HT1080 (cell line): ENCODE results near the gene VEGFC. TPM values are rescaled to one million over a fixed set of nuclear protein-coding genes. Genes with fewer than 3 reads are reported as not detected.

Experiments used
- DNase-seq: peaks from one replicate; pipeline ENCODE4 v3.0.0-alpha.2; 2015; ENCODE audit warnings: low read depth
- total RNA-seq: library from RNA; depleted of rRNA; stranded (reverse); fragments of >200 nt; shearing (Covaris generic); gene quantifications from 2 replicates; pipeline ENCODE4 v1.2.3, GENCODE V29; 2014

Gene VEGFC
- total RNA-seq, 1 experiment from 2014 or later = 51.2 TPM

GRCh38 chr4:176708771-176709311 lies 83.9 kb downstream of the VEGFC start:
- peak; percentile 17 for DNase-seq

GRCh38 chr4:176690716-176691115 lies 102.0 kb downstream of the VEGFC start:
- DNase-seq = no peak

GRCh38 chr4:176680668-176681180 lies 112.0 kb downstream of the VEGFC start:
- DNase-seq = no peak

DNA sequence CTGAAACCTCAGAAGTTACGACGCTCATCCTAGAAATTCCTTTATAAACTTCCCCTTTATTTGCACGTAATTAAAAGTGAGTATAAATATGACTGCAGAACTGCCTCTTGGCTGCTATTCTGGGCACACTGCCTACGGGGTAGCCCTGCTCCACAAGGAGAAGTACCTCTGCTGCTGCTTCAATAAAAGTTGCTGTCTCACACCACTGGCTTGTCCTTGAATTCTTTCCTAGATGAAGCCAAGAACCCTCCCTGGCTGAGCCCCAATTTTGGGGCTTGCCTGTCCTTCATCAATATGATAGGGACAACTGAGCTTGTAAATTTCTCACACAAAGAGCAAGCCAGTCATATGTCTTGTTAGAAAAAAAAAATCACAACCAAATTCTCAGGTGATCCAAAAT lies 115.8 kb downstream of the VEGFC start:
- DNase-seq = no peak

DNA sequence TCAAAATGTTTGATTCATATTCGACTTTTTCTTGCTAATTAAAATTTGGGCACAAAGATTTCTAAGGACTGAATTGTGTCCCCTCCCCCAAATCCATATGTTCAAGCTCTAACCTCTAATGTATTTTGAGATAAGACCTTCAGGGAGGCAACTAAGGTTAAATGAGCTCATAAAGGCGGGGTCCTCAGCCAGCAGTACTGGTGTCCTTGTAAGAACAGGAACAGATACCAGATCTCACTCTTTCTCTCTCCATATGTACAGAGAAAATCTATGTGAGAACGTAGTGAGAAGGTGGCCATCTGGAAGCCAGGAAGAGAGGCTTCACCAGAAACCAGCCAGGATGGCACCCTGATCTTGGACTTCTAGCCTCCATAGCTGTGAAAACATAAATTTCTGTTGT lies 116.9 kb downstream of the VEGFC start:
- no peak for DNase-seq

DNA sequence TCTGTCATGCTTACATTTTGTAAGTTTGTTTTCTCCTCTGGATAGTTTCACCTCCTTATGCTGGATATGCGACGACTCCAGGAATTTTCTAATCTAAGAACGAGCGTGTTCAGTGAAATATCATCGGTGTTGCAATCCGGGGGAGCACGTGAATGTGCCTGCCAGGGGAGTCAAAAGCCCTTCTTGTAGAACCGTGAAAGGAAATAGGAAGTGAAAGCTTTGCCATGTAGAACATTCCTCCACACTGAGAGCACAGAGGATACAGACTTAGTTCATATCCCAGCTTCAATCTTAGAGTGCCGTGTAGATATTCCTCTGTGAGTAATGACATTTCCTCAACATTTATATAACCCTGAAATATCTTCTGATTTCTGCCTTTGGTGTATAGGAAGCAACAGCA lies 121.2 kb downstream of the VEGFC start:
- no peak for DNase-seq

DNA sequence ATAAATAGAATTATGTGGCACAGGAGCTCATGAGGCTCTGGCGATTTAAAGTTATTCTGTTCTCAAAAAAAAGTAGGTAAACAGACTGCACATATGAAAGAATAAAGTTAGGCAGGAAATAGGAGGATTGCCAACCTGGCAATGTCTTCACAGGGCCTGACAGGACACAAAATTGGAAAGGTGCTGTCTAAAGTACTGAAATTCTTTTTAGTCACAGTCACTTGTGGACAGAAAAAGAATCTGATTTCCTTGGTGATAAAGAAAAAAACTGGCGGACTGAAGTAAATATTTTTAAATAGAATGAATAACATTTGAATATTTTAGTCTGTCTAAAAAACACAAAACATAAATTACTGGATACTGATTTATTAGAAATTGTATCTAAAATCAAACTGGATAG lies 124.4 kb downstream of the VEGFC start:
- no peak for DNase-seq

DNA sequence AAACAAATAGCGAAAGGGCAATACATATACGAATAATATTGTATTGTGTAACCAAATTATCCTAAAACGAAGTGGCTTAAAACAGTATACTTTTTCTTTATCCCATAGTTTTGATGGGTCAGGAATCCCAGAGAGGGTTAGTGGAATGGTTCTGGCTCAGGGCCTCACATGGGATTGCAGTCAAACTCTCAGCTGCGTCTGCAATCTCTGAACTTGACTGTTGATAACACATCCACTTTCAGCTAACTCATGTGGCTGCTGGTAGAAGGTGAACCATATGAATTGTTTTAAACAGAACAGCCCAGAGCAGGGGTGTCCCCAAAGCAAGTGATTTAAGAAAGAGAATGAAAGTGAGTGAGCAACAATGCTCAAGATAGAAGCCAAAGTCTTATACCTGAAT lies 127.8 kb downstream of the VEGFC start:
- DNase-seq = no peak

- peak; percentile 27 for DNase-seq
These were observed 132.2 kb downstream of the VEGFC start for GRCh38 chr4:176660561-176660960.

GRCh38 chr4:176656108-176656507 lies 136.6 kb downstream of the VEGFC start:
- DNase-seq = no peak

- DNase-seq = no peak
These were observed 138.0 kb downstream of the VEGFC start for GRCh38 chr4:176654565-176655216.

DNA sequence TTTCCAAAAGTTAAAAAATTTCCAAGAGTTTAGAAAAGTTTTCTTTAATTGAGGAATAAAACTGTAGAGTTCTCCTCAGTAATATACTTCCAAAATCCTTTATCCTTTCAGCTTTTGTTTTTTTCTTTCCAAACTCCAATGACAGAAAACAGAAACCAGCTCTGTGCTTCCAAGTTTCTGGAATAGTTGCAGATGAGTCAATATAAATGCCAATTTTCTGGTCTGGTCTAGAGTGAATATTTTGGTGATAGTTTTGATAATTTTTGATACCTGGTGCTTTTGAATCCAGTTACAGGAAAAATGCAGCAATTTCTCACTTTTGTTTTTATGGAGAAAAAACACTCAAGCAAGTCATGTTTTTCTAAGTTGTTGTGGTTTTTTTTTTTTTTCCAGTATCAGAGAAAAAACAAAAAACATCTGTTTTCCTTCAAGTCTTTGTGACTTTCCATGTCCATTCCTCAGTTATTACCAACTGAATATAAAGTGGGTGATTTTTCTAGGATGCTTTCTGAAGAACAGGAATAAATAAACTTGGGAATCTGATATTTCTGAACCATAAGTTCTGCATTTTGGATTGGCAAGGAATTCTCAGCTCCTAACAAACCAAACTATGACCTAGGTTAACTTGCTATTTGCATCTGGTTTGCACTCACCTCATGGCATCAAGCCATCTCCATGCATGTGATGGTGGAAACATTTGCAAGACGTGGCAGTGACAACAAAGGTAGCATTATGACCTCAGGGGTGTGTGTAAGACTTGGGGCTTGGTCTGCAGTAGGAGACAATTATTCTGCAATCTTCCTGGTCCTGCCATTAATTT lies 139.1 kb downstream of the VEGFC start:
- no peak for DNase-seq

DNA sequence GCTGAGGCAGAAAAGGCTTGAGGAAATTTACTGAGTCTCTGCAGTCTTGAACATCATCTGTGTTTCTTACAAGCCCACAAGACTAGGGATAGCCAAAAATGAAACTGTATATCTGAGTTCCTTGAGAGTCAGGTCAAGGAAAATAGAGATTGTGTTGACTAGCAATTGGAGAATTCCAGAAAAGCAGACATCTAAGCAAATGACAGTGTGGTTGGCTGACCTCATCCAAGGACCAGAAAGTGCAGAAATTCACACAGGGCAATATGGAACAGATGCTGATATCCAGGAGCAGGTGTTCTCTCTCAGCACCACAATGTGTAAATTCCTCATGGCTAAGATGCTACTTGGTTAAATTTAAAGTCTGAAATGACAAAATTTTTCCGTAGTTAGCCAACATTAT lies 146.4 kb downstream of the VEGFC start:
- no peak for DNase-seq

GRCh38 chr4:176645246-176645960 lies 147.3 kb downstream of the VEGFC start:
- no peak for DNase-seq

GRCh38 chr4:176642472-176642871 lies 150.2 kb downstream of the VEGFC start:
- DNase-seq = no peak

- no peak for DNase-seq
These were observed 151.5 kb downstream of the VEGFC start for GRCh38 chr4:176641237-176641636.

GRCh38 chr4:176638992-176639391 lies 153.7 kb downstream of the VEGFC start:
- DNase-seq = peak; percentile 15

DNA sequence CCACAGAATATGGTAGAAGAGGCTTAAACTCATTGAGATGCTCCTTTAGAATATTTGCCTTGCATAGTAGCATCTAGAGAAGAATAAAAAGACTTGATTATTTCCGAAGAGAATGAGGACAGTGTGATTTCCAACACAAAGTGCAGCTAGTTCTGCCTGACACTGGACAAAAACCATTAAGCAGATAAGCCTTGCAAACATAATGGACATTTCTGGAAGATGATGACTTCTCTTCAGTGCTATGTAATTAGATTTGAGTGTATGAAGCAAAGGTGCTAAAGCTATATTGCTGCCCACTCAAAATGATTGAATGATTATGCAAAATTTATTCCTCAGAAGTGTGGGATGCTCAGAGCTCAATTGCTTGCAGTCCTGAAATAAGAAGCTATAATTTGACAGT lies 156.4 kb downstream of the VEGFC start:
- no peak for DNase-seq

- peak; percentile 81 for DNase-seq
These were observed 157.1 kb downstream of the VEGFC start for GRCh38 chr4:176635372-176636261.
